ENCODE data around the gene RNF144A. TPM values are rescaled to one million over a fixed set of nuclear protein-coding genes. Genes with fewer than 3 reads are reported as not detected.
"Not testable (repeated sequence)": the region's sequence is repeated elsewhere in the genome, so short reads cannot be mapped to it uniquely, and the experiment has no call there.

The RNF144A gene
- total RNA-seq, 2 experiments from 2014 or later: 21.4 to 22.7 TPM

DNA sequence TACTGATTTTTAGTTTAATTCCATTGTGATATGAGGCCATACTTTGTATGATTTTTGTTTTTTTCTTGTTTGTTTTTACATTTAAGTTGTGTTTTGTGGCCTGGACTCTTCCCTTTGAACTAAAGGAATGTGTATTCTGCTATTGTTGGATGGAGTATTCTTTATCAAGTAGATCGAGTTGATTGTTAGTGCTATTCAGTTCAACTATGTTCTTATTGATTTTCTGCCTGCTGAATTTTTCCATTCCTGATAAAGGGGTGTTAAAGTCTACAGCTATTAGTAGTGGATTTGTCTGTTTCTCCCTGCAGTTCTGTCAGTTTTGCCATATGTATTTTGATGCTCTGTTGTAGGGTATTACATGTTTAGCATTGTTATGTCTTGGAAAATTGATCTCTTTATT, 14.5 kb downstream of the RNF144A start:
- Mint-ChIP-seq H3K27me3 (no peaks in the 10 kb centered on the region), H3K4me1 (ENCODE audit: low read depth) (peaks cover 50% of the 10 kb centered on the region), H3K9me3 (peaks cover 21% of the 10 kb centered on the region), H3K4me3 (no peak overlapping the region), H3K27ac (no peak overlapping the region), H3K36me3 (peaks cover 26% of the 10 kb centered on the region)
- intact Hi-C loops (cut with micrococcal nuclease): no loop called here
- ChIA-PET POLR2A (no interaction called here), CTCF (interaction anchor here (1.1 to 1.5 kb wide), 2 partner anchors 22 to 35 kb away, joined by 3 to 4 read pairs; no protein-coding TSS in a partner anchor)
- DNase-seq: no peak

DNA sequence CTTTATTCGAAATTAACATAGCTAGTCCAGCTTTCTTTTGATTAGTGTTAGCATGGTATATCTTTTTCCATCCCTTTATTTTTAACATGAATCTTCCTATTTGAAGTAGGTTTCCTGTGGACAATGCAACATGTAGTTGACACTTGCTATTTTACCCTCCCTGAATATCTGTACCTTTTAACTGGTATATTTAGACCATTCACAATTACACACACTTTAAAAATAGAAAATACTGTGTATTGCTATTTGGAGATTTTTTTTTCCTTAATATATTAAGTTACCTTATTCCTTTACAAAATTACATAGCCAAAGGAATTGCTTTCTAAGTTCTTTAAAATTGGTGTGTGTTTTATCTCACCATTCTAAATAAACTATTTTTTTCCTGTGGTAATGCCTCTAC, 15.0 kb downstream of the RNF144A start:
- intact Hi-C loops (cut with micrococcal nuclease): no loop called here
- Mint-ChIP-seq H3K9me3 (peaks cover 17% of the 10 kb centered on the region), H3K27ac (no peak overlapping the region), H3K4me3 (no peak overlapping the region), H3K27me3 (no peaks in the 10 kb centered on the region), H3K4me1 (ENCODE audit: low read depth) (peaks cover 50% of the 10 kb centered on the region), H3K36me3 (peaks cover 23% of the 10 kb centered on the region)
- ChIA-PET CTCF (interaction anchor here (0.7 to 1.5 kb wide), 4 partner anchors 15 to 111 kb away, joined by 3 to 6 read pairs (median 4); partner anchors contain the start of gene RNF144A), POLR2A (interaction anchor here (0.7 kb wide), 1 partner anchor 12 kb away, joined by 3 read pairs; no protein-coding TSS in a partner anchor)
- DNase-seq: no peak

DNA sequence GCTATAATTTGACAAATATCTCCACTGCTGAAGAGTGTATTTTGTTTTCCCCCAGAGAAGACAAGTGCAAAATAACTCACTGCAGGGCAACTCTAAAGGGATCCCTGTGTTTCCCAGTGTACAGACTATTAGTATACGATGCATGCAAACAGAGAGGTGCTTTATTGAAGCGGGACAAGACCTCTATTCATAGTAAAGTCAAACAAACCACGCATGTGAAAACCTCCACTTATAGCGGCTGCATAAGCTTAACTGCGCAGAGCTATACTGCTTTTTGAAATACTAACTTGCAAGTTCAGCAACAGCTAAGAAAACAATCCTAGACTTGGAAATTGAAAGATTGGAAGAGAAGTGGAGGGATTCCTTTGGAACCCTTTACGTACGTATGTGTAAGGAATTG, 15.6 kb downstream of the RNF144A start:
- intact Hi-C loops (cut with micrococcal nuclease): no loop called here
- peaks cover 15% of the 10 kb centered on the region for H3K9me3 Mint-ChIP-seq
- CTCF ChIA-PET: interaction anchor here (0.7 to 1.5 kb wide), 4 partner anchors 16 to 111 kb away, joined by 3 to 6 read pairs (median 4); partner anchors contain the start of gene RNF144A
- H3K4me3 Mint-ChIP-seq: no peak overlapping the region
- POLR2A ChIA-PET: interaction anchor here (0.7 kb wide), 1 partner anchor 12 kb away, joined by 3 read pairs; no protein-coding TSS in a partner anchor
- H3K27me3 Mint-ChIP-seq: no peaks in the 10 kb centered on the region
- H3K4me1 Mint-ChIP-seq (ENCODE audit: low read depth): peaks cover 54% of the 10 kb centered on the region
- DNase-seq: no peak
- H3K27ac Mint-ChIP-seq: no peak overlapping the region
- H3K36me3 Mint-ChIP-seq: peaks cover 22% of the 10 kb centered on the region

DNA sequence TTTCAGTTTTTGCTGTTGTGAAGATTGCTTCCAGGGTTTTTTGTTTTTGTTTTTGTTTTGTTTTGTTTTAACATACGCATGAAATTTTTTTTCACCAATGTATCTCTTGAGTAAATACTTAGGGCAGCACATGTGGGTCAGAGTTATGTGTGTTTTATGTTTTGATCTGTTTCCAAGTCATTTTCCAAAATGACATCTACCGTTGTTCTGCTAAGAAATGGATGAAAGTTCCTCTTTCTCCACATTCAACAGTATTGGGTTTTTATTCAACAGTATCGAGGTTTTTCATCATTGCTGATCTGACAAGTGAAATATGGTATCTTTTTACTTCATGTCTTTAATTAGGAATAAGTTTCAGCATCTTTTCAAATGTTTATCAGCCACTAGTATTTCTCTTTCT, 16.7 kb downstream of the RNF144A start:
- H3K36me3 Mint-ChIP-seq: peaks cover 11% of the 10 kb centered on the region
- H3K27ac Mint-ChIP-seq: no peak overlapping the region
- peaks cover 8% of the 10 kb centered on the region for H3K9me3 Mint-ChIP-seq
- peaks cover 49% of the 10 kb centered on the region for H3K4me1 Mint-ChIP-seq (ENCODE audit: low read depth)
- CTCF ChIA-PET: interaction anchor here (1.0 kb wide), 1 partner anchor 56 kb away, joined by 4 read pairs; the partner anchor contains the start of gene RSAD2
- no peak for DNase-seq
- H3K4me3 Mint-ChIP-seq: no peak overlapping the region
- H3K27me3 Mint-ChIP-seq: no peaks in the 10 kb centered on the region
- intact Hi-C loops (cut with micrococcal nuclease): no loop called here
- POLR2A ChIA-PET: no interaction called here

DNA sequence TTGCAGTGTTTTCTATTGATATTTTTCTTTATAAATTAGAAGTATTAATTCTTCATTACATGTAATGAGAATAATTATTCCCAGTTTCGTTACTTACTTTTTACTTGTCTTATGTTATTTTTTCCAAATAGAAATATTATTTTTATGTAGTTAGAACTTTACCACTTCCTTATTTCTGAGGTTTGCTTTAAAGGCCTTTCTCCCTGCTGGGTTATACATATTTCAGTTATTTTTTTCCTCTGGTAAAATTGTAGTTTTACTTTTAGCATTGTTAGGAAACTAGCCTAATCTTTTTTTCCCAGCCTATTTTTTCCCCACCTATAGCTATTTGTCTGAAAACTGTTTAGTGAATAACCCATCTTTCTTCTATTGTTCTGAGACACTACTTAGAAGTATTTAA, 17.1 kb downstream of the RNF144A start:
- ChIA-PET CTCF (interaction anchor here (1.0 kb wide), 1 partner anchor 57 kb away, joined by 4 read pairs; the partner anchor contains the start of gene RSAD2), POLR2A (no interaction called here)
- Mint-ChIP-seq H3K27ac (no peak overlapping the region), H3K4me3 (no peak overlapping the region), H3K36me3 (peaks cover 9% of the 10 kb centered on the region), H3K27me3 (no peaks in the 10 kb centered on the region), H3K9me3 (peaks cover 8% of the 10 kb centered on the region), H3K4me1 (ENCODE audit: low read depth) (peaks cover 47% of the 10 kb centered on the region)
- no peak for DNase-seq
- intact Hi-C loops (cut with micrococcal nuclease): no loop called here

DNA sequence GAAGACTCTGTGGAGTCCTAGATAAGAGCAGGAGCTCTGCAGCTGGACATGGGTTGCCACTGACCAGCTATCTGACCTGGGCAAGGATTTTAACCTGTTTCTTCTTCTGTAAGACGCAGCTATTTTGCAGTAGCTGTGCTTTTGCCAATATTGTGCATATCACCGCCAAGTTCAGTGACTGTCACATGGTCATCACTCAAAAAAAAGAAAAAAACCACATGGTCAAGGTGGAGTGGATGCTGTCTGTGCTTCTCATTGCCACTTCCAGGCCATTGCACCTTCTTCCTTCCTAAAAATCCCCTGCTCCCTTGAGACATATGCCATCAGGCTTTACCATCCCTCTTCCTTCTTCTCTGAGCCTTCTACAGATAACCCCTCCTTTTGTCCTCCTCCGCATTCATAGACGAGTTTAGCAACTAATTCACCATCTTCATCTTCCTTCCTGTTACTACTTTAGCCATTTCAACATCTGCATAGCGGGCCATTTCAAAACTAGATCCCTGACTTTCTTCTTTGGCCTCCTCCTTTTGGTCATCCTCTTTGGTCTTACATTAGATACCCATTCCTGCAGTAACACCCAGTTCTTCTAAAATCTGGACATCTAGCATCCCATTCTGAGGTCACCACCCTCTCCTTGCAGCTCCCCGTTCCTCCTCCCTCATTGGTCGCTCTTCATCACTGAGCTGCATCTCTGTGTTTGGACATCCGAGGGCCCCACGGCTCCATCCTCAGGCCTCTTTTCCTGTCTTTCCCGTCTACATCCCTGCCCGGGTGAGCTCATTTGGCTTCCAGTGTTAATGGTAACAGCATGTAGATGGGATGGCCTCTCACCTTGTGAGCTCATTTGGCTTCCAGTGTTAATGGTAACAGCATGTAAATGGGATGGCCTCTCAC, 17.8 kb downstream of the RNF144A start:
- intact Hi-C loops (cut with micrococcal nuclease): no loop called here
- no peak for DNase-seq
- H3K36me3 Mint-ChIP-seq: peaks cover 6% of the 10 kb centered on the region
- ChIA-PET CTCF (no interaction called here), POLR2A (no interaction called here)
- H3K27me3 Mint-ChIP-seq: no peaks in the 10 kb centered on the region
- H3K27ac Mint-ChIP-seq: no peak overlapping the region
- no peak overlapping the region for H3K4me3 Mint-ChIP-seq
- peaks cover 8% of the 10 kb centered on the region for H3K9me3 Mint-ChIP-seq
- H3K4me1 Mint-ChIP-seq (ENCODE audit: low read depth): peaks cover 41% of the 10 kb centered on the region

DNA sequence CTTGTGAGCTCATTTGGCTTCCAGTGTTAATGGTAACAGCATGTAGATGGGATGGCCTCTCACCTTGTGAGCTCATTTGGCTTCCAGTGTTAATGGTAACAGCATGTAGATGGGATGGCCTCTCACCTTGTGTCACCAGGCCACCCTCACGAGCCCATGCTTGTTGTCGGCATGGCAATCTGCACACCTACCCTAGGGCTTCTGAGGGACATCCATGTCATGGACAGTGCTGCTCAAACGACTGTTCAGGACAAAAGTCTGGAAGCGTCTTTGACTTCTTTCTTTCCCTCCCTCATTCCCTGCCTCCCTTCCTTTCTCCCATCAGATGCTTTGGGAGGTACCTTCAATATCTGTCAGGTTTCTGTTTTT, 18.4 kb downstream of the RNF144A start:
- peaks cover 41% of the 10 kb centered on the region for H3K4me1 Mint-ChIP-seq (ENCODE audit: low read depth)
- H3K27ac Mint-ChIP-seq; H3K9me3 Mint-ChIP-seq; intact Hi-C loops (cut with micrococcal nuclease); H3K27me3 Mint-ChIP-seq; CTCF ChIA-PET; POLR2A ChIA-PET; H3K4me3 Mint-ChIP-seq; H3K36me3 Mint-ChIP-seq; DNase-seq: not testable (repeated sequence)

DNA sequence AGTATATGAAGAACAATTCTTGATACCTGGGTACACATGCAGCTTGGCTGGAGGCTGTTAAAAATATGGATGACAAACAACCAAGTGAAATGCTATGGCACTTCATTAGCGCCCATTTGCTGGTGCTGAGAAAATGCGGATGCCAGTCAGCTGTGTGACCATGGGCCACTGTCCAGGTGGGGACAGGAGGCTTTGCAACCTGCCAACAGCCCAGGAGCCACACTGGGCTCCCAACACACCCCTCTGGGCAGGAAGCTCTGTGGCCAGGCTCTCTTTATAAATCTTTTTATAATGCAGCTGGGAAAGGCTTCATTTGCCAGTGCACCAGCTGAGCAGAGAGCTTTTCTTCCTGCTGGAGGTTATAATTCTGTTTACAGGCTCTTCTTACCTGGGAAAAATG, 19.9 kb downstream of the RNF144A start:
- H3K36me3 Mint-ChIP-seq: peaks cover 11% of the 10 kb centered on the region
- H3K27ac Mint-ChIP-seq: no peak overlapping the region
- no peak for DNase-seq
- no peaks in the 10 kb centered on the region for H3K9me3 Mint-ChIP-seq
- intact Hi-C loops (cut with micrococcal nuclease): no loop called here
- ChIA-PET POLR2A (no interaction called here), CTCF (interaction anchor here (1.5 kb wide), 1 partner anchor 21 kb away, joined by 6 read pairs; no protein-coding TSS in a partner anchor)
- H3K27me3 Mint-ChIP-seq: no peaks in the 10 kb centered on the region
- peaks cover 38% of the 10 kb centered on the region for H3K4me1 Mint-ChIP-seq (ENCODE audit: low read depth)
- H3K4me3 Mint-ChIP-seq: no peak overlapping the region

DNA sequence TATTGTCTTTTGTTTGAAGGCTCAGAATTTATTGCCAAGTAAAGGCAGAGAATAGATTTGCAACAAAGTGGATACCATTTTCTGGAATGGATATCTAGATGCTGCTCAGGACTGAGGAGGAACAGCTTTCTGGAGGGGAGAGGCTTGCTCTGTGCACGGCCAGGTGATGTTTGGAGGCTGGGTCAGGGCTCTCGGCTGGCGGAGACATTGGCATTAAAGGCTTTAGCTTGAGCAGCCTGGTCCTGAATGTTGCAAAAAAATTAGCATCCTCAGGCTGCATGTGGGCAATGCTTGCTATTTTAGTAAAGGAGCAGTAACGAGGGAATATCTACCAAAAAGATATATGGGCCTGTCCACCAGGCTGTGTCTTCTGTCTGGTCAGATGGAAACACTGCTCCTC, 20.4 kb downstream of the RNF144A start:
- H3K27me3 Mint-ChIP-seq: no peaks in the 10 kb centered on the region
- H3K27ac Mint-ChIP-seq: no peak overlapping the region
- peaks cover 15% of the 10 kb centered on the region for H3K36me3 Mint-ChIP-seq
- peaks cover 38% of the 10 kb centered on the region for H3K4me1 Mint-ChIP-seq (ENCODE audit: low read depth)
- intact Hi-C loops (cut with micrococcal nuclease): no loop called here
- CTCF ChIA-PET: interaction anchor here (1.5 kb wide), 1 partner anchor 21 kb away, joined by 6 read pairs; no protein-coding TSS in a partner anchor
- no peak for DNase-seq
- no peak overlapping the region for H3K4me3 Mint-ChIP-seq
- no peaks in the 10 kb centered on the region for H3K9me3 Mint-ChIP-seq
- POLR2A ChIA-PET: no interaction called here

DNA sequence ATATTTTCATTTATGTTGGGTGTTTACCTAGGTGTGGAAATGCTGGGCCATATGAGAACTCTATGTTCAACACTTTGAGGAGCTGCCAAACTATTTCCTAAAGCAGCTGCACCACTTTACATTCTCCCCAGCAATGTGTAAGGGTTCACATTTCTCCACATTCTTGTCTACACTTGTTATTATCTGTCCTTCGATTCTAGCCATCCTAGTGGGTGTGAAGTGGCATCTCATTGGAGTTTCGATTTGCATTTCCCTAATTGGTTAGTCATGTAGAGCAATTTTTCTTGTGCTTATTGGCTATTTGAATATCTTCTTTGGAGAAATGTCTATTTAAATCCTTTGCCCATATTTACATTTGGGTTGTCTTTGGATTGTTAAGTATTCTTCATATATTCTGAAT, 21.9 kb downstream of the RNF144A start:
- ChIA-PET POLR2A (no interaction called here), CTCF (no interaction called here)
- no peak for DNase-seq
- Mint-ChIP-seq H3K4me1 (ENCODE audit: low read depth) (peaks cover 42% of the 10 kb centered on the region), H3K27me3 (no peaks in the 10 kb centered on the region), H3K27ac (no peak overlapping the region), H3K4me3 (no peak overlapping the region), H3K9me3 (no peaks in the 10 kb centered on the region), H3K36me3 (peaks cover 25% of the 10 kb centered on the region)
- intact Hi-C loops (cut with micrococcal nuclease): no loop called here

DNA sequence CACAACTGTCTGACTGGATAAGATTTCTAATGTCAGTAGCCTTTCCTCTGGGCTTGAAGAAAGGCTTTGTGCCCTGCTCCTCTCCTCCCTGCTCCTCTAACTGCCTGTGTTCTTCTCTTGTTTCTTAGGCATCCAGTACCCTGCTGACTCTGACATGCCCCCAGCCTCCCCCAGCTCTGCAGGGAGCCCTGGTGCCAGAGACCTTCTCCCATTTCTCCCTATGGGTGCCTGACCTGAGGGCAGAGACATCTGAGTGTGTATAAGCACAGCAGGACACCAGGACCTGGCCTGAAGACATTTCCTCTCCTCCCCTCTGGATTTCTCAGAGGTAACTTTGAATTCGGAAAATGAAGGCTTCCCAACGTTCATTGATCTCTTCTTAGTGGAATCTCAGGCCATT, 23.6 kb downstream of the RNF144A start:
- H3K9me3 Mint-ChIP-seq: no peaks in the 10 kb centered on the region
- intact Hi-C loops (cut with micrococcal nuclease): no loop called here
- H3K27ac Mint-ChIP-seq: no peak overlapping the region
- H3K4me1 Mint-ChIP-seq (ENCODE audit: low read depth): peaks cover 45% of the 10 kb centered on the region
- H3K4me3 Mint-ChIP-seq: no peak overlapping the region
- no peaks in the 10 kb centered on the region for H3K27me3 Mint-ChIP-seq
- DNase-seq: no peak
- ChIA-PET CTCF (no interaction called here), POLR2A (no interaction called here)
- H3K36me3 Mint-ChIP-seq: peaks cover 31% of the 10 kb centered on the region

DNA sequence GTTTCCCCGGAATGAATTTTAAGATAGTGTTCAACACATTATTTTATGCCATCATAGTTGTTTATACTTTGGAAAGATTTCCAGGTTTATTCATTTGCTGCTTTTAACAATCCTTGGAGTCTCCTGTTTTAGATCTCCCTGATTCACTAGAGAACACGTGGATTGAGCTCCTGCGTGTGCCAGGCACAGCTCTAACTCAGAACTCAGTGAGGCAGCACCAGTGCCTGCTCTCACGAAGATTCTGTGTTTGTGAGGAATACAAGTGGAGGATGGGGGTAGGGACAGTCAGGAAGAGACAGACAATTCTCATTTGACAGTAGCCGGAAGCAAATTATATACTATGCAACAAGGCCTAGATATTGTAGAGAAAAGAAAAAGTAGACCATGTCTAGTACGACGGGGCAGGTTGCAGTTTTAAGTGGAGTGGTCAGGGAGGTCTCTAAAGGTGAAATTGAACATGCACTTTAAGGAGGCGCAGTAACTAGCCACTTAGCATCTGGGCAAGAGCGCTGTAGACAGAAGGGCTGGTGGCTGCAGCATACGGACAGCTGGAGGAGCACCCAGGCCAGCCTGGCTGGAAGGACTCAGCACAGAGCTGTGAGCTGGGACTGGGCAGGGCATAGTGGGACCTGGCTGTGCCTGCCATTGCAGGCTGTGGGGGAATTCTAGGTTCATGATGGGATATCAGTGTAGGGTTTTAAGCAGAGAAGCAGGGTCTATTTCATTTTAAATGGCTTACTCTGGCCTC, 24.3 kb downstream of the RNF144A start:
- Mint-ChIP-seq H3K27me3 (no peaks in the 10 kb centered on the region), H3K4me1 (ENCODE audit: low read depth) (peaks cover 42% of the 10 kb centered on the region), H3K27ac (no peak overlapping the region), H3K4me3 (no peak overlapping the region), H3K36me3 (peaks cover 32% of the 10 kb centered on the region), H3K9me3 (no peaks in the 10 kb centered on the region)
- ChIA-PET POLR2A (no interaction called here), CTCF (no interaction called here)
- intact Hi-C loops (cut with micrococcal nuclease): no loop called here
- no peak for DNase-seq

Measured in activated CD4-positive, alpha-beta memory T cell treated with anti-CD3 and anti-CD28 coated beads for 36 hours (primary cell).